Measurements from ENCODE around the gene PAOX.

- TF ChIP-seq, protein P1, sequence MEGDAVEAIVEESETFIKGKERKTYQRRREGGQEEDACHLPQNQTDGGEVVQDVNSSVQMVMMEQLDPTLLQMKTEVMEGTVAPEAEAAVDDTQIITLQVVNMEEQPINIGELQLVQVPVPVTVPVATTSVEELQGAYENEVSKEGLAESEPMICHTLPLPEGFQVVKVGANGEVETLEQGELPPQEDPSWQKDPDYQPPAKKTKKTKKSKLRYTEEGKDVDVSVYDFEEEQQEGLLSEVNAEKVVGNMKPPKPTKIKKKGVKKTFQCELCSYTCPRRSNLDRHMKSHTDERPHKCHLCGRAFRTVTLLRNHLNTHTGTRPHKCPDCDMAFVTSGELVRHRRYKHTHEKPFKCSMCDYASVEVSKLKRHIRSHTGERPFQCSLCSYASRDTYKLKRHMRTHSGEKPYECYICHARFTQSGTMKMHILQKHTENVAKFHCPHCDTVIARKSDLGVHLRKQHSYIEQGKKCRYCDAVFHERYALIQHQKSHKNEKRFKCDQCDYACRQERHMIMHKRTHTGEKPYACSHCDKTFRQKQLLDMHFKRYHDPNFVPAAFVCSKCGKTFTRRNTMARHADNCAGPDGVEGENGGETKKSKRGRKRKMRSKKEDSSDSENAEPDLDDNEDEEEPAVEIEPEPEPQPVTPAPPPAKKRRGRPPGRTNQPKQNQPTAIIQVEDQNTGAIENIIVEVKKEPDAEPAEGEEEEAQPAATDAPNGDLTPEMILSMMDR (IDR thresholded peaks at IDR 0.05), result no peak
- no peak for TF ChIP-seq POLR2A (IDR thresholded peaks at IDR 0.05)
Observed at GRCh38 chr10:133353202-133353959, 25.7 kb upstream of the PAOX start.

Data from testis (tissue), 2 donors.